PC-3 (cell line): ENCODE results near the gene ZBTB33.

Source experiments
- EZH2 ChIP-seq: fragments of 300-600 bp; sonication (generic); IDR thresholded peaks from one replicate; pipeline ENCODE4 v1.6.1; 2017; ENCODE audit warnings: antibody characterized with exemption, mild to moderate bottlenecking, low read length; ENCODE audit not compliant: unreplicated experiment
- EZH2phosphoT487 ChIP-seq: fragments of 300-600 bp; sonication (generic); IDR thresholded peaks from 2 replicates; pipeline ENCODE4 v1.6.1; 2018; ENCODE audit warnings: mild to moderate bottlenecking, antibody characterized with exemption, low read length, borderline replicate concordance
- TF ChIP-seq, protein P1 (sequence below): fragments of 300-600 bp; sonication (generic); conservative IDR thresholded peaks from 2 replicates; pipeline ENCODE4 v1.5.1; 2017; ENCODE audit warnings: antibody characterized with exemption, low read depth, mild to moderate bottlenecking, low read length

DNA sequence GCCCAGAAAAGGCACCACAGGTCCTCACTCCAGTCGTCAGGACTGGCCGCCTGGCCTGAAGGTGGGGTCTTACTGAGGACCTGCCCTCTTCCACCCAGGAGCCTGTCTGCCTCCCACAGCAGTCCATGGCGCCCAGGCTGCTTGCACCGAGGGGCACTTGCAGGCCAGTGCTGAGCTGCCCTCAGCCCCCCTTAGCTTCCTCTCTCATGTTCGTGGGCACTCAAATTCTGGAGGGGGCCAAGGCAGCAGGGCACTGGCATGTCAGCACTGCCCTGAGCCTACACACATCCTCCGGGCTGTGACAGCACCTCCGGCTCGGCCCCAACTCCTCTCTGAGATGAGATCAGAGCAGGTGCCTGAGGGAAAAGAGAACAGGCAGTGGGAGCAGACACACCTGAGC is 27.2 kb upstream of the ZBTB33 start:
- TF ChIP-seq, protein P1, sequence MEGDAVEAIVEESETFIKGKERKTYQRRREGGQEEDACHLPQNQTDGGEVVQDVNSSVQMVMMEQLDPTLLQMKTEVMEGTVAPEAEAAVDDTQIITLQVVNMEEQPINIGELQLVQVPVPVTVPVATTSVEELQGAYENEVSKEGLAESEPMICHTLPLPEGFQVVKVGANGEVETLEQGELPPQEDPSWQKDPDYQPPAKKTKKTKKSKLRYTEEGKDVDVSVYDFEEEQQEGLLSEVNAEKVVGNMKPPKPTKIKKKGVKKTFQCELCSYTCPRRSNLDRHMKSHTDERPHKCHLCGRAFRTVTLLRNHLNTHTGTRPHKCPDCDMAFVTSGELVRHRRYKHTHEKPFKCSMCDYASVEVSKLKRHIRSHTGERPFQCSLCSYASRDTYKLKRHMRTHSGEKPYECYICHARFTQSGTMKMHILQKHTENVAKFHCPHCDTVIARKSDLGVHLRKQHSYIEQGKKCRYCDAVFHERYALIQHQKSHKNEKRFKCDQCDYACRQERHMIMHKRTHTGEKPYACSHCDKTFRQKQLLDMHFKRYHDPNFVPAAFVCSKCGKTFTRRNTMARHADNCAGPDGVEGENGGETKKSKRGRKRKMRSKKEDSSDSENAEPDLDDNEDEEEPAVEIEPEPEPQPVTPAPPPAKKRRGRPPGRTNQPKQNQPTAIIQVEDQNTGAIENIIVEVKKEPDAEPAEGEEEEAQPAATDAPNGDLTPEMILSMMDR, result no peak
- TF ChIP-seq EZH2phosphoT487 (no peak), EZH2 (no peak)
